SK-N-MC (cell line): ENCODE data around the gene CYP26A1.

Experiments
- DNase-seq: peaks from one replicate; pipeline ENCODE4 v3.0.0-alpha.2; 2011; ENCODE audit warnings: low read depth, low spot score
- H3K27ac ChIP-seq: fragments of 200-600 bp; sonication (generic); 2 replicates; pipeline ENCODE4 v1.5.1; 2016; ENCODE audit warnings: mixed run types
- H3K36me3 ChIP-seq: fragments of 200-600 bp; sonication (generic); 2 replicates; pipeline ENCODE4 v1.6.1; 2017; ENCODE audit warnings: antibody characterized with exemption, low read length, mixed read lengths; ENCODE audit not compliant: insufficient read depth
- H3K4me3 ChIP-seq: fragments of 200-600 bp; sonication (generic); 2 replicates; pipeline ENCODE4 v1.5.1; 2016
- H3K9ac ChIP-seq: fragments of 200-600 bp; sonication (generic); 2 replicates; pipeline ENCODE4 v1.8.0; 2017; ENCODE audit warnings: mixed run types, mixed read lengths; ENCODE audit not compliant: insufficient read length
- H3K9me3 ChIP-seq: fragments of 200-600 bp; sonication (generic); 2 replicates; pipeline ENCODE4 v1.6.1; 2017; ENCODE audit warnings: low read depth, mild to moderate bottlenecking, antibody characterized with exemption, low read length, moderate library complexity, mixed read lengths
- EZH2 ChIP-seq: fragments of 200-600 bp; sonication (generic); IDR thresholded peaks from one replicate; pipeline ENCODE4 v1.6.1; 2017; ENCODE audit warnings: antibody characterized with exemption
- FOXP2 ChIP-seq: optimal IDR thresholded peaks from 2 replicates; pipeline ENCODE3; 2011; ENCODE audit warnings: mild to moderate bottlenecking, moderate library complexity; ENCODE audit not compliant: insufficient read depth; ENCODE audit errors: extremely low read length, control extremely low read depth
- POLR2AphosphoS5 ChIP-seq: IDR thresholded peaks from 2 replicates; pipeline ENCODE4 v1.6.1; 2012; ENCODE audit warnings: mild to moderate bottlenecking, low read depth, low read length, borderline replicate concordance

CYP26A1 gene

DNA sequence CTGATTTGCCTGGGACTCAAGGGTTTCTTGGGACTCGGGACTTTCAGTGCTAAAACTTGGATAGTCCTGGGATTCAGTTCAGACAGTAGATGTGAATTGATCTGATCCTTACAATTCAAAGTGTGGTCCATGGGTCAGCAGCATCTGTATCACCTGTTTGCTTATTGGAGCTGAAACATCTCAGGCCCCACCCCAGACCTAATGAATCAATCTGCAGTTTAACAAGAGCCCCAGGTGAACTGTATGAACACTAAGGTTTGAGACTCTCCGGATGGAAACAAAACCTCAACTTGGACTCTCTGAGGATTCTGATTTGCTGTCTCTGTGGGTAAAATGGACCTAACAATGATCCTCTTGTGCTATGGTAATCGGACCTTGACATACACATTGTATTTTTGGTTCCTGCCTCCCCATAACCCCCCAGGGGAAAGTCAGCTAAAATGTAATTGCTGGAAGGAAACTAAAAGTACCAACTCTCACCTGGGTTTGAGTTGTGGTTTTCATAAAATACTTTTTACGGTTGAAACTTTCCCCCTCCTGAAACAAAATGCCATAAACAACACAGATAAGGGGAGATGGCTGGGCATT, 11.7 kb downstream of the CYP26A1 start:
- H3K36me3 ChIP-seq = no peaks in the 10 kb centered on the region
- no peak for DNase-seq
- TF ChIP-seq EZH2 = no peak
- TF ChIP-seq FOXP2 = no peak
- no peak for TF ChIP-seq POLR2AphosphoS5
- no peak overlapping the region for H3K9ac ChIP-seq
- no peak overlapping the region for H3K27ac ChIP-seq
- no peak overlapping the region for H3K4me3 ChIP-seq
- no peaks in the 10 kb centered on the region for H3K9me3 ChIP-seq

DNA sequence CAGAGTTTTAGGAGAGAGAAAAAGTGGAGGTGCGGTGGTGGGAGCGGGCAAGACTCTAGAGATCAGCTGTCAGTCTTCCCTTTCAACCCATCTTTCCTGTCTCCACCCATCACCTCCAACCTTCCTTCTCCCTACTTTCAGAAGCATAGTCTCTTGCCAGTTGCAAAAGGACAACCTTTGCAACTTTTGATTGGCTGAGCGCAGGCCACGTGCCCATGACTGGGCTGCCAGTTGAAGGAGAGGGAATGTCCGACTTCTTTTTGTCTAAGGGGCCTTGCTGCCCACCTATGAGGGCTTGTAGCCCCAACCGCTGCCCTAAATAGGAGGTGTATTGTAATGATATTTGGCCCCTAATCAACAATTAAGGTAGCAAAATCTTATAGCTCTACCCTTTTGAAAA, 12.6 kb downstream of the CYP26A1 start:
- DNase-seq = no peak
- Histone ChIP-seq H3K9ac (no peak overlapping the region), H3K4me3 (no peak overlapping the region), H3K36me3 (no peaks in the 10 kb centered on the region), H3K27ac (no peak overlapping the region), H3K9me3 (no peaks in the 10 kb centered on the region)
- TF ChIP-seq FOXP2 = no peak
- no peak for TF ChIP-seq EZH2
- no peak for TF ChIP-seq POLR2AphosphoS5

DNA sequence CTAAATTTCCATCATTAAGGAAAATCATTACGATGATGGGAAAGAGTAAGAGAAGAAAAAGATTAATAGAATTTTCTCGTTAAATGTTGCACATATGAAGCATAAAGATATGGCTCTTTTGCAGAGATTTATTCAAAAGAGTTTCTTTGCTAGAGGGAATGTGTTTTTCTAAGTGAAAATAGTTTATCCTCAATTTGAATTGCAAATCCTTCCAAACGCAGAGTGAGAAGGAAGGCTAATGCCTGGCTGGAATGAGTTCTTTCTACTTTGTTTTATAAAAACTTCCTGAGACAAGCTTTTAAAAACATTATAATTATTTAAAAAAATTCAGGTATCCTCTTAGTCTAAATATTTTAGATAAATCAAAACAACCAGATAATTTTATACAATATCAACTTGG, 14.2 kb downstream of the CYP26A1 start:
- Histone ChIP-seq H3K36me3 (no peaks in the 10 kb centered on the region), H3K9me3 (no peaks in the 10 kb centered on the region), H3K9ac (no peak overlapping the region), H3K4me3 (no peak overlapping the region), H3K27ac (no peak overlapping the region)
- TF ChIP-seq POLR2AphosphoS5 = no peak
- no peak for TF ChIP-seq FOXP2
- TF ChIP-seq EZH2 = no peak
- no peak for DNase-seq

DNA sequence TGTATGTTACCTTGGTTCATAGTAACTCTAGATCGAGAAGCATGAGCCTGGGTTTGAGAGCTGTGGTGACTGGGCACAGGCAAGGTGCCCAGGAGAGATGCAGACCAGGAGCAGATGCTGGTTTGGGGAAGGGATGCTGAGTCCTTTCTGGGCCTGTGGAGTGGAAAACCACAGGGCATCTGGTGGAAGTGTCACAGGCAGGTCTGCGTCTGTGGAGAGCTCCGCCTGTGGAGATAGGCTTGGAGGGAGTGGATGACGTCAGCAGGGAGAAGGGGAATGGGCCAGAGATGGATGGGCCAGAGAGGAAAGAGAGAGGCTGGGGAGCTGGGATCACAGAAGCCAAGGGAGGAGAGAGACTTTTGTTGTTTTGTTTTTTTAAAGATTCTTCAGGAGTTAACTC, 14.8 kb downstream of the CYP26A1 start:
- no peak for TF ChIP-seq FOXP2
- TF ChIP-seq EZH2 = no peak
- TF ChIP-seq POLR2AphosphoS5 = no peak
- no peak for DNase-seq
- no peak overlapping the region for H3K4me3 ChIP-seq

DNA sequence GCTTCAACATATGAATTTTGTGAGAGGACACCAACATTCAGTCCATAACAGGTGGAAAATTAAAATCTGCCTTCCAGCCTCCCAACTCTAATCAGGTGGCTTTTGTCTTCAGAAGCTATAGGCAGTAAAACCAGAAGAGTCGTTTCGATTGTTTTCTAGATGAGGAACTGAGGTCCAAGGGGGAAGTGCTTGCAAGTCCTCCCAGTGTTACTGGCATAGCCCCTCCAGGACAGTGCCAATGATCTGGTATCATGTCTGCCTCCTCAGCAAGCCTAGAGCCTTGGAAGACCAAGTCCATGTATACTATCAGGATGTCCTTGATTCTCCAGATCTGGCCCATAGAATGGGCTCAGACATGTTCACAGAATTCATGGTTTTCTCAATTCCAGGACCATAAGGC, 16.9 kb downstream of the CYP26A1 start:
- TF ChIP-seq POLR2AphosphoS5 (no peak), EZH2 (no peak)
- Histone ChIP-seq H3K9me3 (no peaks in the 10 kb centered on the region), H3K4me3 (no peak overlapping the region), H3K9ac (no peak overlapping the region), H3K36me3 (no peaks in the 10 kb centered on the region), H3K27ac (no peak overlapping the region)
- DNase-seq = no peak

More for the DNA sequence above, 14.8 kb downstream of the CYP26A1 start:
- H3K9ac ChIP-seq = no peak overlapping the region
- no peaks in the 10 kb centered on the region for H3K36me3 ChIP-seq
- no peaks in the 10 kb centered on the region for H3K9me3 ChIP-seq
- H3K27ac ChIP-seq = no peak overlapping the region

DNA sequence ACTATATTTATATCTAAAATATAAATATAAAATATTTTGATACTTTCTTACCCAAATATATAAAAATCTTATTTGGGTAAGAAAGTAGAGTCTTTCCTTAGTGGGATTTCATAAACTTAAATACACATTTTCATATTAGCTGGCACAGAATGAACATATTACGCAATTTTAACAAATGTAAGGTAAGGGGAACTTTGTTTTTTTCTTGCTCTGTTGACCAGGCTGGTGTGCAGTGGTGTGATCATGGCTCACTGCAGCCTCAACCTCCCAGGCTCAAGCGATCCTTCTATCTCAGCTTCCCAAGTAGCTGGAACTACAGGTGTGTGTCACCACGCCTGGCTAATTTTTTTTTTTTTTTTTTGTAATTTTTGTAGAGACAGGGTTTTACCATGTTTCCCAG, 18.3 kb downstream of the CYP26A1 start:
- no peak for DNase-seq
- TF ChIP-seq FOXP2 = no peak
- TF ChIP-seq POLR2AphosphoS5 = no peak
- TF ChIP-seq EZH2 = no peak

DNA sequence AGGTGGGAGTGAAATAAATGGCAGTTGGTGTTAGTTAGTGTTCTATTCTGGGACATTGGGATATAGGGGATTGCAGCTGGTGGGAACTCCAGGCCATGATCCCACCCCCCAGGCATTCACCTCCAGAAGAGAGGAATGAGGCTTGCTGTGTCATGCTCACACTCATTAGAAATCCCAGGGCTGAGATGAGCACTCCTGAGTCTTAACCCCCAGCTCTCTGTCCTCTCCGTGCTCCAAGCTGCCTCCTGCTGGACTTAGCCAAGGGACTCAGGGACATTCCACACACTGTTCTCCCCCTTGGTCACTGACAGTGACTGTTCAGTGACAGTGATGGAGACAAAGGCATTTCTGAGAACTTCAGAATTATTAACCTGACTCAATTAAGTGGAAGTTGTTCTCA, 21.5 kb downstream of the CYP26A1 start:
- no peak overlapping the region for H3K4me3 ChIP-seq
- no peaks in the 10 kb centered on the region for H3K36me3 ChIP-seq
- no peak for DNase-seq
- no peak for TF ChIP-seq EZH2
- TF ChIP-seq FOXP2 = no peak
- TF ChIP-seq POLR2AphosphoS5 = no peak
- H3K27ac ChIP-seq = no peak overlapping the region
- no peak overlapping the region for H3K9ac ChIP-seq
- no peaks in the 10 kb centered on the region for H3K9me3 ChIP-seq

More for the DNA sequence above, 18.3 kb downstream of the CYP26A1 start:
- Histone ChIP-seq H3K4me3 (no peak overlapping the region), H3K27ac (no peak overlapping the region), H3K9ac (no peak overlapping the region), H3K9me3 (no peaks in the 10 kb centered on the region), H3K36me3 (no peaks in the 10 kb centered on the region)

DNA sequence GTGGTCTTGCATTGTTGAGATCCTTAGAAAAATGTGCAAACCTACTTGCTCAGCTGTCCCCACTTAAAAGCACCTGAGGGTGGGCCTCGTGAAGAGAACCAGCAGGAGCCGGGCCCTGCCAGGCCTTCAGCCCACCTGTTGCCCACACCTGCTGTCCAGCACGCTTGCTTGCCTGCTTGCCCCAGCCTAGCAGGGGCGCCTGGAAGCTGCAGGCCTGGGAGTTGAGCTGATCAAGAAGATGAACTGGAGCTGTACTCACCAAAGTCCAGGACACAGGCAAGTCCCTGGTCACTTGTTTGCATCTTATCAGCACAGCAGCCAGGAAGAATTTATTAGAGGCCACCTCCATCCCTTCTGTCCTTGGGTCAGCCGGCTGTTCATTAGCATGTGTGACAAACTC, 23.2 kb downstream of the CYP26A1 start:
- Histone ChIP-seq H3K9ac (no peak overlapping the region), H3K9me3 (no peaks in the 10 kb centered on the region), H3K27ac (no peak overlapping the region), H3K4me3 (no peak overlapping the region), H3K36me3 (no peaks in the 10 kb centered on the region)
- TF ChIP-seq EZH2 (no peak), FOXP2 (no peak), POLR2AphosphoS5 (no peak)
- no peak for DNase-seq

DNA sequence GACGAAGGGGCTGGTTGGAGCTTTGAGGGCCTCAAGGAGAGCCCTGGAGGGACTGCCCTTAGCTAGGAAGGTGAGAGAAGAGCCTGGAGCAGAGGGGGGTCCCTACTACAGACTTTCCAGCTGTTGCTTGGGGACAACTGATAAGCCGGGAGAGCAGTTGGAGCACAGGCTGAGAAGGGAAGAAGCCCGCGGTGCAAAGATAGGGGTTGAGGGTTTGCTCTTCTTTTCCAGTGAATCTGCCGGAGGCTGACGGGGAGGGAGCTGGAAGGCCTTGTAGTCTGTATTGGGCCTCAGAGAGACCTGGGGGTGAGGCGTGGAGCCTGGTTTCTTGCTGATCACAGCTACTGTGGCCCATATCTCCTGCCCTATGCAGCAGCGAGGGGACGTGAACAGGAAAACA, 23.7 kb downstream of the CYP26A1 start:
- no peak for DNase-seq
- Histone ChIP-seq H3K4me3 (no peak overlapping the region), H3K27ac (no peak overlapping the region), H3K9me3 (no peaks in the 10 kb centered on the region), H3K36me3 (no peaks in the 10 kb centered on the region), H3K9ac (no peak overlapping the region)
- TF ChIP-seq EZH2 (no peak), POLR2AphosphoS5 (no peak), FOXP2 (no peak)
